PC-3 (cell line): ENCODE data around the gene SOD1.
"Not testable (repeated sequence)": the region's sequence is repeated elsewhere in the genome, so short reads cannot be mapped to it uniquely, and the experiment has no call there.

Source experiments
- EZH2 ChIP-seq: fragments of 300-600 bp; sonication (generic); IDR thresholded peaks from one replicate; pipeline ENCODE4 v1.6.1; 2017; ENCODE audit warnings: antibody characterized with exemption, mild to moderate bottlenecking, low read length; ENCODE audit not compliant: unreplicated experiment
- EZH2phosphoT487 ChIP-seq: fragments of 300-600 bp; sonication (generic); IDR thresholded peaks from 2 replicates; pipeline ENCODE4 v1.6.1; 2018; ENCODE audit warnings: mild to moderate bottlenecking, antibody characterized with exemption, low read length, borderline replicate concordance
- TF ChIP-seq, protein P1 (sequence below): fragments of 300-600 bp; sonication (generic); conservative IDR thresholded peaks from 2 replicates; pipeline ENCODE4 v1.5.1; 2017; ENCODE audit warnings: antibody characterized with exemption, low read depth, mild to moderate bottlenecking, low read length

DNA sequence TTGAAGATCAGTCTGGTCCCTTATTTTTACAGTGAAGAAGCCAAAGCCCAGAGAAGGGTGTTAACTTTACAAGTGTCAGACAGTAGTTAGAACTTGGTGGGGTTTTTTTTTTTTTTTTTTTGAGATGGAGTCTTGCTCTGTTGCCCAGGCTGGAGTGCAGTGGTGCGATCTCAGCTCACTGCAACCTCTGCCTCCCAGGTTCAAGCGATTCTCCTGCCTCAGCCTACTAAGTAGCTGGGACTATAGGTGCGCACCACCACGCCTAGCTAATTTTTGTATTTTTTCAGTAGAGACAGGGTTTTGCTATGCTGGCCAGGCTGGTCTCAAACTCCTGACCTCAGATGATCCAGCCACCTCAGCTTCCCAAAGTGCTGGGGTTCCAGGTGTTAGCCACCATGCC lies 6.4 kb downstream of the SOD1 start:
- not testable (repeated sequence) for TF ChIP-seq EZH2, EZH2phosphoT487
- TF ChIP-seq, protein P1, sequence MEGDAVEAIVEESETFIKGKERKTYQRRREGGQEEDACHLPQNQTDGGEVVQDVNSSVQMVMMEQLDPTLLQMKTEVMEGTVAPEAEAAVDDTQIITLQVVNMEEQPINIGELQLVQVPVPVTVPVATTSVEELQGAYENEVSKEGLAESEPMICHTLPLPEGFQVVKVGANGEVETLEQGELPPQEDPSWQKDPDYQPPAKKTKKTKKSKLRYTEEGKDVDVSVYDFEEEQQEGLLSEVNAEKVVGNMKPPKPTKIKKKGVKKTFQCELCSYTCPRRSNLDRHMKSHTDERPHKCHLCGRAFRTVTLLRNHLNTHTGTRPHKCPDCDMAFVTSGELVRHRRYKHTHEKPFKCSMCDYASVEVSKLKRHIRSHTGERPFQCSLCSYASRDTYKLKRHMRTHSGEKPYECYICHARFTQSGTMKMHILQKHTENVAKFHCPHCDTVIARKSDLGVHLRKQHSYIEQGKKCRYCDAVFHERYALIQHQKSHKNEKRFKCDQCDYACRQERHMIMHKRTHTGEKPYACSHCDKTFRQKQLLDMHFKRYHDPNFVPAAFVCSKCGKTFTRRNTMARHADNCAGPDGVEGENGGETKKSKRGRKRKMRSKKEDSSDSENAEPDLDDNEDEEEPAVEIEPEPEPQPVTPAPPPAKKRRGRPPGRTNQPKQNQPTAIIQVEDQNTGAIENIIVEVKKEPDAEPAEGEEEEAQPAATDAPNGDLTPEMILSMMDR, result not testable (repeated sequence)
